H1 (cell line): Measurements from ENCODE around the gene CYTH1. TPM values are rescaled to one million over a fixed set of nuclear protein-coding genes. Genes with fewer than 3 reads are reported as not detected.

Experiments used
- CTCF ChIA-PET: fragments of 300-600 bp; sonication (Branson Sonifier 250); formaldehyde crosslinking; loops from one replicate; lab custom pipeline; 2021; ENCODE audit not compliant: partially characterized antibody; lab: Charles Lee
- POLR2A ChIA-PET: fragments of 300-600 bp; sonication (Branson Sonifier 250); formaldehyde crosslinking; loops from one replicate; lab custom pipeline; 2021; ENCODE audit warnings: inconsistent platforms; ENCODE audit not compliant: partially characterized antibody; lab: Charles Lee
- DNase-seq, 2 experiments: peaks; one replicate each; pipeline versions ENCODE4 v3.0.0 to v3.0.0-alpha.2; 2010 to 2022; ENCODE audit warnings: low spot score in 2 of 2, low read depth in 1 of 2, mixed read lengths in 1 of 2
- FAIRE-seq: peaks from 2 replicates; lab custom pipeline; 2011; peaks lifted over from hg19 to GRCh38; lab: Jason Lieb, UNC
- H2AFZ ChIP-seq: 2 replicates; pipeline ENCODE4 v1.8.1; 2012; ENCODE audit warnings: low read length, inconsistent platforms
- H2AK5ac ChIP-seq: 2 replicates; pipeline ENCODE4 v1.6.1; 2013; ENCODE audit warnings: low read depth, low read length
- H2BK120ac ChIP-seq: replicated peaks from 2 replicates; pipeline ENCODE3; 2013; ENCODE audit warnings: low read depth, low read length, inconsistent platforms
- H2BK12ac ChIP-seq: 2 replicates; pipeline ENCODE4 v1.6.1; 2013; ENCODE audit warnings: low read depth, low read length
- H2BK15ac ChIP-seq: 2 replicates; pipeline ENCODE4 v1.6.1; 2013; ENCODE audit warnings: low read length
- H2BK20ac ChIP-seq: 2 replicates; pipeline ENCODE4 v1.6.1; 2013; ENCODE audit warnings: low read length
- H2BK5ac ChIP-seq: 2 replicates; pipeline ENCODE4 v1.6.1; 2013; ENCODE audit warnings: low read depth, low read length
- H3K14ac ChIP-seq: 2 replicates; pipeline ENCODE4 v1.6.1; 2013; ENCODE audit warnings: inconsistent platforms; ENCODE audit not compliant: insufficient read length
- H3K18ac ChIP-seq: 2 replicates; pipeline ENCODE4 v1.6.1; 2013; ENCODE audit warnings: low read length; ENCODE audit errors: extremely low read depth
- H3K23ac ChIP-seq: 2 replicates; pipeline ENCODE4 v1.6.1; 2013; ENCODE audit warnings: inconsistent platforms; ENCODE audit not compliant: insufficient read length
- H3K23me2 ChIP-seq: 2 replicates; pipeline ENCODE4 v1.6.1; 2013; ENCODE audit warnings: low read depth, low read length
- H3K27ac ChIP-seq: 2 replicates; pipeline ENCODE4 v1.6.1; 2011; ENCODE audit warnings: low read depth, low read length, inconsistent platforms
- H3K27me3 ChIP-seq, 4 experiments: replicated peaks in 1 of 4; 1 replicate in 1 of 4; 2 replicates in 3 of 4; pipeline versions ENCODE4 v1.6.1 to v1.8.1; 2011 to 2013; ENCODE audit warnings: low read length in 3 of 4, mild to moderate bottlenecking in 3 of 4, inconsistent platforms in 2 of 4, mixed read lengths in 2 of 4, moderate library complexity in 1 of 4; ENCODE audit not compliant: control insufficient read depth in 3 of 4, insufficient read depth in 3 of 4; ENCODE audit errors: extremely low read depth in 1 of 4
- H3K36me3 ChIP-seq, 4 experiments: 2 replicates each; pipeline versions ENCODE4 v1.6.1 to v1.8.1; 2011 to 2013; ENCODE audit warnings: mild to moderate bottlenecking in 4 of 4, low read length in 3 of 4, moderate library complexity in 2 of 4, control low read depth in 1 of 4, inconsistent platforms in 1 of 4; ENCODE audit not compliant: insufficient read depth in 4 of 4, control insufficient read depth in 2 of 4
- H3K4ac ChIP-seq: replicated peaks from 2 replicates; pipeline ENCODE3; 2013; ENCODE audit warnings: low read length, low read depth, mixed read lengths, inconsistent platforms; ENCODE audit not compliant: insufficient read length
- H3K4me1 ChIP-seq, 4 experiments: replicated peaks in 1 of 4; 1 replicate in 1 of 4; 2 replicates in 3 of 4; pipeline versions ENCODE4 v1.6.1 to v1.8.1; 2011 to 2013; ENCODE audit warnings: low read length in 3 of 4, inconsistent platforms in 2 of 4, mixed read lengths in 1 of 4; ENCODE audit not compliant: insufficient read depth in 4 of 4, control insufficient read depth in 3 of 4
- H3K4me2 ChIP-seq, 2 experiments: 2 replicates each; pipeline versions ENCODE4 v1.6.1 to v1.8.1; 2011 to 2013; ENCODE audit warnings: low read depth in 2 of 2, low read length in 2 of 2, control low read depth in 1 of 2, inconsistent platforms in 1 of 2, mild to moderate bottlenecking in 1 of 2; ENCODE audit not compliant: insufficient read depth in 1 of 2
- H3K4me3 ChIP-seq, 4 experiments: fragments of 200-600, 300-600 bp in 1 of 4; sonication (generic), shearing (Covaris generic), sonication (Bioruptor Twin) in 1 of 4; 2 replicates each; pipeline versions ENCODE4 v1.5.1 to v1.8.1; 2011 to 2016; ENCODE audit warnings: low read length in 4 of 4, low read depth in 3 of 4, control low read depth in 2 of 4, inconsistent platforms in 2 of 4, mild to moderate bottlenecking in 2 of 4, mixed read lengths in 1 of 4, moderate library complexity in 1 of 4; ENCODE audit not compliant: insufficient read depth in 2 of 4; ENCODE audit errors: extremely low read depth in 1 of 4
- H3K56ac ChIP-seq: replicated peaks from 2 replicates; pipeline ENCODE3; 2013; ENCODE audit warnings: low read depth, mild to moderate bottlenecking, mixed read lengths, low read length, inconsistent platforms; ENCODE audit not compliant: insufficient read length
- H3K79me1 ChIP-seq: 2 replicates; pipeline ENCODE4 v1.6.1; 2013; ENCODE audit warnings: low read depth, low read length, control low read depth
- H3K79me2 ChIP-seq, 2 experiments: 2 replicates each; pipeline versions ENCODE4 v1.6.1 to v1.8.1; 2012 to 2013; ENCODE audit warnings: low read length in 2 of 2, mild to moderate bottlenecking in 2 of 2, inconsistent platforms in 1 of 2; ENCODE audit not compliant: insufficient read depth in 2 of 2, control insufficient read depth in 1 of 2
- H3K9ac ChIP-seq, 4 experiments: replicated peaks in 1 of 4; 1 replicate in 1 of 4; 2 replicates in 3 of 4; pipeline versions ENCODE4 v1.6.1 to v1.8.1; 2011 to 2013; ENCODE audit warnings: low read depth in 3 of 4, low read length in 3 of 4, control low read depth in 2 of 4, mild to moderate bottlenecking in 2 of 4, moderate library complexity in 2 of 4, inconsistent platforms in 1 of 4; ENCODE audit errors: extremely low read depth in 1 of 4
- H3K9me3 ChIP-seq, 2 experiments: 2 replicates each; pipeline versions ENCODE4 v1.6.1 to v1.8.1; 2012 to 2013; ENCODE audit warnings: mild to moderate bottlenecking in 2 of 2, moderate library complexity in 2 of 2, control low read depth in 1 of 2, inconsistent platforms in 1 of 2, low read depth in 1 of 2, low read length in 1 of 2, mixed read lengths in 1 of 2; ENCODE audit not compliant: insufficient read depth in 2 of 2
- H4K20me1 ChIP-seq, 2 experiments: replicated peaks in 1 of 2; 2 replicates each; pipeline versions ENCODE3 to v1.8.1; 2011 to 2013; ENCODE audit warnings: inconsistent platforms in 2 of 2, low read length in 2 of 2, mild to moderate bottlenecking in 1 of 2; ENCODE audit not compliant: insufficient read depth in 2 of 2, control insufficient read depth in 1 of 2
- H4K5ac ChIP-seq: 2 replicates; pipeline ENCODE4 v1.6.1; 2013; ENCODE audit warnings: low read length, low read depth, mixed read lengths, inconsistent platforms; ENCODE audit not compliant: insufficient read length
- H4K8ac ChIP-seq: 2 replicates; pipeline ENCODE4 v1.8.0; 2013; ENCODE audit warnings: mild to moderate bottlenecking, moderate library complexity, low read length, inconsistent platforms; ENCODE audit not compliant: insufficient read depth; ENCODE audit errors: extremely low read depth
- H4K91ac ChIP-seq: replicated peaks from 2 replicates; pipeline ENCODE3; 2013; ENCODE audit warnings: low read length, mixed read lengths, inconsistent platforms; ENCODE audit not compliant: insufficient read length
- BRCA1 ChIP-seq: IDR thresholded peaks from 2 replicates; pipeline ENCODE4 v1.6.1; 2012; ENCODE audit warnings: low read depth, low read length, improper control_type of control experiment
- CBX8 ChIP-seq: fragments of 300-800, 300-1000 bp; sonication (generic); IDR thresholded peaks from 2 replicates; pipeline ENCODE4 v1.7.1; 2016; ENCODE audit warnings: low read depth, low read length, borderline replicate concordance
- YY1 ChIP-seq: IDR thresholded peaks from 2 replicates; pipeline ENCODE4 v1.6.1; 2011; ENCODE audit warnings: low read depth, mild to moderate bottlenecking, low read length
- WGBS, 2 experiments: shearing (Covaris generic) in 1 of 2; methylation state at CpG; one replicate each; pipeline versions ENCODE4 v1.1.6 to v1.1.7; 2013 to 2015; ENCODE audit warnings: low lambda C conversion rate in 2 of 2, mixed read lengths in 2 of 2, inconsistent platforms in 1 of 2, low coverage in 1 of 2, missing lambda C conversion rate in 1 of 2; ENCODE audit not compliant: insufficient replicate concordance in 2 of 2, insufficient coverage in 1 of 2, insufficient read length in 1 of 2; ENCODE audit errors: extremely low coverage in 1 of 2, missing lambda C conversion rate in 1 of 2; 5-methylcytosine and 5-hydroxymethylcytosine counted together
- polyA plus RNA-seq, 7 experiments: library from polyadenylated mRNA; depleted of rRNA in 3 of 7; stranded (reverse) in 5 of 7; unstranded in 2 of 7; fragments of >200 nt in 5 of 7; fragments of 200-250 nt in 2 of 7; gene quantifications; 1 replicate in 5 of 7; 2 replicates in 1 of 7; 4 replicates in 1 of 7; pipeline versions ENCODE4 v1.2.1 to v1.2.3, GENCODE V29; 2011 to 2013; ENCODE audit warnings: missing spikeins in 2 of 7, mixed read lengths in 2 of 7
- total RNA-seq: library from RNA; stranded (reverse); fragmentation: NEBNext Ultra II Directional; extraction: Animal tissue kit (Norgen Biotek cat#: 25700); gene quantifications from 2 replicates; pipeline ENCODE4 v1.2.1, GENCODE V29; 2021

The CYTH1 gene
- total and polyA plus RNA-seq, 2 of the 8 experiments (the other 6 are each of a cell fraction or from before 2014, with no cell fraction given), result 12.8 to 14.8 TPM

GRCh38 chr17:78679495-78680395 lies 102.3 kb downstream of the CYTH1 start:
- ChIA-PET POLR2A (interaction anchor here (1.0 to 1.3 kb wide), 2 partner anchors 14 to 30 kb away, joined by 4 read pairs; no protein-coding TSS in a partner anchor), CTCF (interaction anchor here (1.2 to 2.7 kb wide), 3 partner anchors 13 to 182 kb away, joined by 3 to 12 read pairs (median 4); no protein-coding TSS in a partner anchor)
- H3K79me1 ChIP-seq, result no peaks in the 10 kb centered on the region
- no peak overlapping the region for H3K14ac ChIP-seq
- no peak overlapping the region for H4K5ac ChIP-seq
- H3K23me2 ChIP-seq, result no peaks in the 10 kb centered on the region
- no peak overlapping the region for H2AK5ac ChIP-seq
- no peak overlapping the region for H4K91ac ChIP-seq
- H2BK15ac ChIP-seq, result no peak overlapping the region
- no peak overlapping the region for H2BK12ac ChIP-seq
- WGBS, 2 experiments, result 92% methylated on average over 24 of the region's 24 CpGs; no CpG with 5 or more reads in 1 of the 2 experiments
- no peak overlapping the region for H3K9ac ChIP-seq
- H2BK120ac ChIP-seq, result no peak overlapping the region
- DNase-seq, result no peak
- FAIRE-seq, result no peak
- H3K4me2 ChIP-seq, result no peak overlapping the region
- no peak overlapping the region for H3K4ac ChIP-seq
- H3K56ac ChIP-seq, result no peak overlapping the region
- no peak overlapping the region for H2AFZ ChIP-seq
- H2BK5ac ChIP-seq, result no peak overlapping the region; the same call in 1 of the 2 replicates
- H3K36me3 ChIP-seq, result peaks cover 0 to 4% (median 0%) of the 10 kb centered on the region in 4 experiments; a peak in 2 of 8 replicates
- no peak for TF ChIP-seq BRCA1
- TF ChIP-seq CBX8, result no peak
- TF ChIP-seq YY1, result no peak
- H3K4me1 ChIP-seq, result no peaks in the 10 kb centered on the region
- H3K27me3 ChIP-seq, result no peaks in the 10 kb centered on the region
- no peak overlapping the region for H4K8ac ChIP-seq
- H4K20me1 ChIP-seq, result peaks cover 0 to 3% of the 10 kb centered on the region in 2 experiments
- no peak overlapping the region for H3K4me3 ChIP-seq
- no peak overlapping the region for H2BK20ac ChIP-seq
- no peaks in the 10 kb centered on the region for H3K9me3 ChIP-seq
- no peaks in the 10 kb centered on the region for H3K79me2 ChIP-seq
- no peak overlapping the region for H3K18ac ChIP-seq
- no peak overlapping the region for H3K23ac ChIP-seq
- H3K27ac ChIP-seq, result no peak overlapping the region
